Trophoblast cell (in vitro differentiated cells and primary cell): ENCODE results near the gene KCNH1.

Experiments
- DNase-seq, 2 donors: peaks; one replicate each; pipeline ENCODE4 v3.0.0-alpha.2; 2016
- H2AFZ ChIP-seq: 2 replicates; pipeline ENCODE4 v1.6.1; 2013; ENCODE audit warnings: low read length, moderate library complexity, mild to moderate bottlenecking; ENCODE audit not compliant: insufficient read depth, poor library complexity
- H2AK5ac ChIP-seq: 2 replicates; pipeline ENCODE4 v1.6.1; 2013; ENCODE audit warnings: mild to moderate bottlenecking, low read length
- H2BK120ac ChIP-seq: 2 replicates; pipeline ENCODE4 v1.6.1; 2013; ENCODE audit warnings: low read length, mild to moderate bottlenecking, moderate library complexity; ENCODE audit not compliant: insufficient read depth, poor library complexity
- H2BK12ac ChIP-seq: 2 replicates; pipeline ENCODE4 v1.6.1; 2013; ENCODE audit warnings: mild to moderate bottlenecking, low read length, moderate library complexity
- H2BK5ac ChIP-seq: 2 replicates; pipeline ENCODE4 v1.6.1; 2013; ENCODE audit warnings: low read length, low read depth, moderate library complexity, mild to moderate bottlenecking; ENCODE audit not compliant: poor library complexity
- H3K14ac ChIP-seq: 2 replicates; pipeline ENCODE4 v1.6.1; 2013; ENCODE audit warnings: mild to moderate bottlenecking, low read length
- H3K18ac ChIP-seq: 2 replicates; pipeline ENCODE4 v1.6.1; 2013; ENCODE audit warnings: mild to moderate bottlenecking, low read length
- H3K23ac ChIP-seq: 2 replicates; pipeline ENCODE4 v1.6.1; 2013; ENCODE audit warnings: low read length
- H3K27ac ChIP-seq: 2 replicates; pipeline ENCODE4 v1.5.1; 2013; ENCODE audit warnings: low read depth, mild to moderate bottlenecking, inconsistent platforms, low read length, moderate library complexity
- H3K27me3 ChIP-seq: 2 replicates; pipeline ENCODE4 v1.6.1; 2013; ENCODE audit warnings: inconsistent platforms, mild to moderate bottlenecking, low read length, moderate library complexity; ENCODE audit not compliant: insufficient read depth
- H3K36me3 ChIP-seq, 2 experiments: 1 replicate in 1 of 2; 2 replicates in 1 of 2; pipeline ENCODE4 v1.6.1; 2013; ENCODE audit warnings: low read length in 2 of 2, mild to moderate bottlenecking in 2 of 2, moderate library complexity in 1 of 2; ENCODE audit not compliant: insufficient read depth in 2 of 2, control insufficient read depth in 1 of 2
- H3K4ac ChIP-seq: 2 replicates; pipeline ENCODE4 v1.6.1; 2013; ENCODE audit warnings: low read depth, mild to moderate bottlenecking, low read length, moderate library complexity
- H3K4me1 ChIP-seq, 2 experiments: 1 replicate in 1 of 2; 2 replicates in 1 of 2; pipeline ENCODE4 v1.6.1; 2013; ENCODE audit warnings: low read length in 2 of 2, mild to moderate bottlenecking in 2 of 2, moderate library complexity in 1 of 2; ENCODE audit not compliant: insufficient read depth in 2 of 2, control insufficient read depth in 1 of 2
- H3K4me2 ChIP-seq: 2 replicates; pipeline ENCODE4 v1.6.1; 2013; ENCODE audit warnings: inconsistent platforms, mild to moderate bottlenecking, low read length, moderate library complexity
- H3K4me3 ChIP-seq: 2 replicates; pipeline ENCODE4 v1.5.1; 2013; ENCODE audit warnings: mild to moderate bottlenecking, low read depth, low read length, inconsistent platforms
- H3K79me1 ChIP-seq: one replicate; pipeline ENCODE4 v1.6.1; 2013; ENCODE audit warnings: low read length
- H3K79me2 ChIP-seq: 2 replicates; pipeline ENCODE4 v1.6.1; 2013; ENCODE audit warnings: low read length, mild to moderate bottlenecking; ENCODE audit not compliant: control insufficient read depth, insufficient read depth, poor library complexity
- H3K9ac ChIP-seq: 2 replicates; pipeline ENCODE4 v1.6.1; 2013; ENCODE audit warnings: mild to moderate bottlenecking, low read length
- H3K9me3 ChIP-seq: 2 replicates; pipeline ENCODE4 v1.6.1; 2013; ENCODE audit warnings: low read depth, mild to moderate bottlenecking, control low read depth, inconsistent platforms, low read length; ENCODE audit not compliant: insufficient read depth
- H4K12ac ChIP-seq: 2 replicates; pipeline ENCODE4 v1.6.1; 2013; ENCODE audit warnings: low read depth, mild to moderate bottlenecking, low read length, moderate library complexity
- H4K8ac ChIP-seq: 2 replicates; pipeline ENCODE4 v1.6.1; 2013; ENCODE audit warnings: low read depth, mild to moderate bottlenecking, low read length, moderate library complexity
- H4K91ac ChIP-seq: one replicate; pipeline ENCODE4 v1.6.1; 2013; ENCODE audit warnings: low read depth, mild to moderate bottlenecking, low read length, moderate library complexity
- WGBS: extraction: QIAGEN DNeasy Blood & Tissue Kit; methylation state at CpG from one replicate; pipeline ENCODE4 v1.1.7; 2013; ENCODE audit warnings: missing lambda C conversion rate; ENCODE audit not compliant: insufficient read length, insufficient coverage; ENCODE audit errors: extremely low coverage; 5-methylcytosine and 5-hydroxymethylcytosine counted together

Gene KCNH1

GRCh38 chr1:210738256-210738655, 395.7 kb downstream of the KCNH1 start:
- Histone ChIP-seq H4K8ac (no peak overlapping the region), H3K27ac (no peak overlapping the region), H3K4me3 (no peak overlapping the region), H3K27me3 (no peaks in the 10 kb centered on the region), H2BK5ac (no peak overlapping the region), H2AFZ (no peak overlapping the region), H3K9me3 (no peaks in the 10 kb centered on the region), H3K4me2 (no peak overlapping the region), H3K79me2 (no peaks in the 10 kb centered on the region), H3K18ac (no peak overlapping the region), H3K79me1 (no peaks in the 10 kb centered on the region), H2BK120ac (no peak overlapping the region), H3K4me1 (no peaks in the 10 kb centered on the region), H2AK5ac (no peak overlapping the region), H4K12ac (no peak overlapping the region), H3K14ac (no peak overlapping the region), H3K9ac (no peak overlapping the region), H3K23ac (no peak overlapping the region), H3K36me3 (no peaks in the 10 kb centered on the region), H4K91ac (no peak overlapping the region), H3K4ac (no peak overlapping the region), H2BK12ac (no peak overlapping the region)
- no CpG with 5 or more reads among the region's 5 CpGs for WGBS
- no peak for DNase-seq

GRCh38 chr1:210736713-210737112, 397.2 kb downstream of the KCNH1 start:
- H2BK120ac ChIP-seq = no peak overlapping the region
- H3K9me3 ChIP-seq = no peaks in the 10 kb centered on the region
- H3K9ac ChIP-seq = no peak overlapping the region
- no peak overlapping the region for H2BK5ac ChIP-seq
- H3K4me3 ChIP-seq = no peak overlapping the region
- no peak overlapping the region for H4K8ac ChIP-seq
- no CpG with 5 or more reads among the region's 3 CpGs for WGBS
- H3K4me2 ChIP-seq = no peak overlapping the region
- no peaks in the 10 kb centered on the region for H3K4me1 ChIP-seq
- H3K14ac ChIP-seq = no peak overlapping the region
- DNase-seq = no peak
- no peaks in the 10 kb centered on the region for H3K79me1 ChIP-seq
- no peaks in the 10 kb centered on the region for H3K36me3 ChIP-seq
- no peak overlapping the region for H3K18ac ChIP-seq
- H4K91ac ChIP-seq = no peak overlapping the region
- H3K27ac ChIP-seq = no peak overlapping the region
- no peak overlapping the region for H3K4ac ChIP-seq
- no peak overlapping the region for H2AK5ac ChIP-seq
- no peaks in the 10 kb centered on the region for H3K27me3 ChIP-seq
- no peak overlapping the region for H2AFZ ChIP-seq
- H3K79me2 ChIP-seq = no peaks in the 10 kb centered on the region
- no peak overlapping the region for H4K12ac ChIP-seq
- no peak overlapping the region for H3K23ac ChIP-seq
- H2BK12ac ChIP-seq = no peak overlapping the region

GRCh38 chr1:210731597-210731996, 402.4 kb downstream of the KCNH1 start:
- Histone ChIP-seq H2BK120ac (no peak overlapping the region), H3K9ac (no peak overlapping the region), H3K27me3 (no peaks in the 10 kb centered on the region), H3K4ac (no peak overlapping the region), H3K4me1 (no peaks in the 10 kb centered on the region), H3K4me2 (no peak overlapping the region), H2BK5ac (no peak overlapping the region), H3K4me3 (no peak overlapping the region), H3K36me3 (no peaks in the 10 kb centered on the region), H3K9me3 (no peaks in the 10 kb centered on the region), H2AK5ac (no peak overlapping the region), H3K79me1 (no peaks in the 10 kb centered on the region), H2AFZ (no peak overlapping the region), H3K79me2 (no peaks in the 10 kb centered on the region), H3K14ac (no peak overlapping the region), H3K23ac (no peak overlapping the region), H4K91ac (no peak overlapping the region), H3K18ac (no peak overlapping the region), H3K27ac (no peak overlapping the region), H2BK12ac (no peak overlapping the region), H4K8ac (no peak overlapping the region), H4K12ac (no peak overlapping the region)
- no CpG with 5 or more reads among the region's 2 CpGs for WGBS
- DNase-seq = no peak

- H3K4me3 ChIP-seq = no peak overlapping the region
- no peak overlapping the region for H3K27ac ChIP-seq
- no peaks in the 10 kb centered on the region for H3K79me2 ChIP-seq
- H3K9ac ChIP-seq = no peak overlapping the region
- no peaks in the 10 kb centered on the region for H3K36me3 ChIP-seq
- no peaks in the 10 kb centered on the region for H3K27me3 ChIP-seq
- H2AK5ac ChIP-seq = no peak overlapping the region
- H3K4me1 ChIP-seq = no peaks in the 10 kb centered on the region
- WGBS = no CpG with 5 or more reads among the region's 2 CpGs
- H2BK12ac ChIP-seq = no peak overlapping the region
- H2BK120ac ChIP-seq = no peak overlapping the region
- no peaks in the 10 kb centered on the region for H3K79me1 ChIP-seq
- H4K8ac ChIP-seq = no peak overlapping the region
- no peak overlapping the region for H4K12ac ChIP-seq
- H3K23ac ChIP-seq = no peak overlapping the region
- no peaks in the 10 kb centered on the region for H3K9me3 ChIP-seq
- no peak for DNase-seq
- H2BK5ac ChIP-seq = no peak overlapping the region
- H3K18ac ChIP-seq = no peak overlapping the region
- H3K4me2 ChIP-seq = no peak overlapping the region
- no peak overlapping the region for H2AFZ ChIP-seq
- H3K4ac ChIP-seq = no peak overlapping the region
- no peak overlapping the region for H4K91ac ChIP-seq
- H3K14ac ChIP-seq = no peak overlapping the region
Observed at GRCh38 chr1:210731193-210731592, 402.8 kb downstream of the KCNH1 start.
